Loucy (cell line): ENCODE results near the gene PACRGL.

Experiments
- H2AFZ ChIP-seq: fragments of 200-600 bp; sonication (generic); 2 replicates; pipeline ENCODE4 v1.6.0; 2016; ENCODE audit warnings: antibody characterized with exemption, mild to moderate bottlenecking, low read length, moderate library complexity
- H3F3A ChIP-seq: fragments of 200-600 bp; 2 replicates; pipeline ENCODE4 v1.6.0; 2016; ENCODE audit warnings: antibody characterized with exemption, low read depth, mild to moderate bottlenecking
- H3K27me3 ChIP-seq: fragments of 200-600 bp; sonication (generic); 2 replicates; pipeline ENCODE4 v1.6.1; 2014; ENCODE audit warnings: low read length, mild to moderate bottlenecking; ENCODE audit not compliant: insufficient read depth, poor library complexity, severe bottlenecking
- H3K36me3 ChIP-seq: fragments of 200-600 bp; sonication (generic); 2 replicates; pipeline ENCODE4 v1.6.1; 2016; ENCODE audit warnings: low read length; ENCODE audit not compliant: insufficient read depth
- H3K4me1 ChIP-seq: fragments of 200-600 bp; sonication (generic); 2 replicates; pipeline ENCODE4 v1.5.1; 2014; ENCODE audit warnings: low read length, mild to moderate bottlenecking; ENCODE audit not compliant: insufficient read depth, poor library complexity, severe bottlenecking
- H3K4me2 ChIP-seq: fragments of 200-600 bp; sonication (generic); 2 replicates; pipeline ENCODE4 v1.6.0; 2014; ENCODE audit warnings: antibody characterized with exemption, low read length, low read depth, mild to moderate bottlenecking; ENCODE audit not compliant: poor library complexity, severe bottlenecking
- H3K4me3 ChIP-seq: fragments of 200-600 bp; sonication (generic); 2 replicates; pipeline ENCODE4 v1.5.1; 2014; ENCODE audit warnings: low read length, mild to moderate bottlenecking, mixed read lengths; ENCODE audit not compliant: poor library complexity, severe bottlenecking
- H3K79me2 ChIP-seq: fragments of 200-600 bp; sonication (generic); 2 replicates; pipeline ENCODE4 v1.6.1; 2014; ENCODE audit warnings: low read length; ENCODE audit not compliant: insufficient read depth
- H3K9ac ChIP-seq: fragments of 200-600 bp; sonication (generic); 2 replicates; pipeline ENCODE4 v1.6.0; 2014; ENCODE audit warnings: mild to moderate bottlenecking, low read depth, low read length, moderate library complexity; ENCODE audit not compliant: poor library complexity, severe bottlenecking
- H3K9me2 ChIP-seq: fragments of 200-600 bp; sonication (generic); replicated peaks from 2 replicates; pipeline ENCODE4 v1.6.1; 2016; ENCODE audit warnings: low read depth, low read length, mixed read lengths
- H3K9me3 ChIP-seq: fragments of 200-600 bp; sonication (generic); 2 replicates; pipeline ENCODE4 v1.6.1; 2014; ENCODE audit warnings: mild to moderate bottlenecking, antibody characterized with exemption, low read length, low read depth; ENCODE audit not compliant: insufficient read depth
- H4K20me1 ChIP-seq: fragments of 200-600 bp; sonication (generic); 2 replicates; pipeline ENCODE4 v1.6.0; 2014; ENCODE audit warnings: antibody characterized with exemption, low read length, mild to moderate bottlenecking; ENCODE audit not compliant: insufficient read depth, poor library complexity, severe bottlenecking
- CTCF ChIP-seq: fragments of 200-600 bp; sonication (generic); conservative IDR thresholded peaks from 2 replicates; pipeline ENCODE4 v1.5.1; 2014; ENCODE audit warnings: mild to moderate bottlenecking, antibody characterized with exemption, low read length
- EZH2phosphoT487 ChIP-seq: fragments of 200-600 bp; IDR thresholded peaks from 2 replicates; pipeline ENCODE4 v1.6.1; 2018; ENCODE audit warnings: antibody characterized with exemption, mild to moderate bottlenecking, moderate library complexity, borderline replicate concordance

Gene PACRGL

GRCh38 chr4:20700007-20700761 is at the start of gene PACRGL:
Gene PACRGL (plus strand): TSS chr4:20700458. CDS start chr4:20704482, 4,024 bp downstream.
- no peak for TF ChIP-seq CTCF
- TF ChIP-seq EZH2phosphoT487 = no peak
- Histone ChIP-seq H3K27me3 (no peaks in the 10 kb centered on the region), H3K4me1 (peaks cover 17% of the 10 kb centered on the region), H3K9ac (peak within 1 kb of the TSS; percentile 71), H2AFZ (peak within 1 kb of the TSS; percentile 98), H3K4me3 (peak within 1 kb of the TSS; percentile 91), H3K79me2 (peaks cover 20% of the 10 kb centered on the region), H3F3A (no peaks in the 10 kb centered on the region), H3K4me2 (peak within 1 kb of the TSS; percentile 72), H3K9me3 (no peaks in the 10 kb centered on the region), H4K20me1 (peaks cover 4% of the 10 kb centered on the region), H3K9me2 (no peaks in the 10 kb centered on the region), H3K36me3 (no peaks in the 10 kb centered on the region; the same call in 1 of the 2 replicates)

GRCh38 chr4:20652226-20652885 is 47.9 kb upstream of the PACRGL start:
- H3K9me2 ChIP-seq = no peaks in the 10 kb centered on the region
- no peaks in the 10 kb centered on the region for H3K36me3 ChIP-seq
- H2AFZ ChIP-seq = no peak overlapping the region
- no peaks in the 10 kb centered on the region for H4K20me1 ChIP-seq
- no peaks in the 10 kb centered on the region for H3K4me1 ChIP-seq
- H3K9ac ChIP-seq = no peak overlapping the region
- no peaks in the 10 kb centered on the region for H3K79me2 ChIP-seq
- no peak overlapping the region for H3K4me2 ChIP-seq
- H3K9me3 ChIP-seq = no peaks in the 10 kb centered on the region
- H3F3A ChIP-seq = no peaks in the 10 kb centered on the region
- H3K27me3 ChIP-seq = no peaks in the 10 kb centered on the region
- TF ChIP-seq EZH2phosphoT487 (no peak), CTCF (no peak)
- H3K4me3 ChIP-seq = no peak overlapping the region

GRCh38 chr4:20658456-20658855 is 41.8 kb upstream of the PACRGL start:
- Histone ChIP-seq H3K9me3 (no peaks in the 10 kb centered on the region), H2AFZ (no peak overlapping the region), H3K9me2 (no peaks in the 10 kb centered on the region), H3K36me3 (no peaks in the 10 kb centered on the region), H3K27me3 (no peaks in the 10 kb centered on the region), H3K4me1 (no peaks in the 10 kb centered on the region), H3K4me3 (no peak overlapping the region), H4K20me1 (no peaks in the 10 kb centered on the region), H3K9ac (no peak overlapping the region), H3F3A (no peaks in the 10 kb centered on the region), H3K79me2 (no peaks in the 10 kb centered on the region), H3K4me2 (no peak overlapping the region)
- TF ChIP-seq EZH2phosphoT487 (no peak), CTCF (no peak)
